HG02973 (cell line): ENCODE measurements around the gene MOB1B.
"Not testable (repeated sequence)": the region's sequence is repeated elsewhere in the genome, so short reads cannot be mapped to it uniquely, and the experiment has no call there.

Experiments
- ATAC-seq: cut with Tn5 transposase; IDR thresholded peaks from one replicate; pipeline ENCODE4 v1.9.1; 2021; ENCODE audit warnings: moderate library complexity; ENCODE audit not compliant: unreplicated experiment

The MOB1B gene

GRCh38 chr4:70901984-70902576, at the start of gene MOB1B:
Gene MOB1B (plus strand): TSS chr4:70902369. CDS start chr4:70902537, 168 bp downstream.
- peak; percentile 94 for ATAC-seq

GRCh38 chr4:70855464-70855863, 46.7 kb upstream of the MOB1B start:
- no peak for ATAC-seq

GRCh38 chr4:70858454-70858853, 43.7 kb upstream of the MOB1B start:
- no peak for ATAC-seq

- no peak for ATAC-seq
Measured at GRCh38 chr4:70859066-70859465, 43.1 kb upstream of the MOB1B start.

GRCh38 chr4:70863099-70863790, 38.9 kb upstream of the MOB1B start:
- peak; percentile 71 for ATAC-seq

- ATAC-seq, result no peak
Measured at GRCh38 chr4:70868778-70869177, 33.4 kb upstream of the MOB1B start.

GRCh38 chr4:70873216-70873615, 29.0 kb upstream of the MOB1B start:
- no peak for ATAC-seq

GRCh38 chr4:70874268-70875156, 27.7 kb upstream of the MOB1B start:
- ATAC-seq, result peak; percentile 72

GRCh38 chr4:70877556-70877955, 24.6 kb upstream of the MOB1B start:
- ATAC-seq, result no peak

GRCh38 chr4:70880739-70881138, 21.4 kb upstream of the MOB1B start:
- no peak for ATAC-seq

- no peak for ATAC-seq
Measured at GRCh38 chr4:70885174-70885573, 17.0 kb upstream of the MOB1B start.

GRCh38 chr4:70892086-70892769, 9.9 kb upstream of the MOB1B start:
- ATAC-seq, result no peak

GRCh38 chr4:70893790-70894189, 8.4 kb upstream of the MOB1B start:
- ATAC-seq, result no peak

- no peak for ATAC-seq
Measured at GRCh38 chr4:70895405-70895804, 6.8 kb upstream of the MOB1B start.

- no peak for ATAC-seq
Measured at GRCh38 chr4:70895811-70896491, 6.2 kb upstream of the MOB1B start.

- not testable (repeated sequence) for ATAC-seq
Measured at GRCh38 chr4:70898581-70898980, 3.6 kb upstream of the MOB1B start.

GRCh38 chr4:70901607-70901983, 574 bp upstream of the MOB1B start:
- ATAC-seq, result no peak

GRCh38 chr4:70902577-70903290, 565 bp downstream of the MOB1B start:
- peak; percentile 49 for ATAC-seq

GRCh38 chr4:70903291-70903603, 1.1 kb downstream of the MOB1B start:
- ATAC-seq, result no peak

- no peak for ATAC-seq
Measured at GRCh38 chr4:70908993-70909556, 6.9 kb downstream of the MOB1B start.
